ENCODE results near the gene DEFB108B.
"Not testable (repeated sequence)": the region's sequence is repeated elsewhere in the genome, so short reads cannot be mapped to it uniquely, and the experiment has no call there.

Gene DEFB108B, protein sequence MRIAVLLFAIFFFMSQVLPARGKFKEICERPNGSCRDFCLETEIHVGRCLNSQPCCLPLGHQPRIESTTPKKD

DNA sequence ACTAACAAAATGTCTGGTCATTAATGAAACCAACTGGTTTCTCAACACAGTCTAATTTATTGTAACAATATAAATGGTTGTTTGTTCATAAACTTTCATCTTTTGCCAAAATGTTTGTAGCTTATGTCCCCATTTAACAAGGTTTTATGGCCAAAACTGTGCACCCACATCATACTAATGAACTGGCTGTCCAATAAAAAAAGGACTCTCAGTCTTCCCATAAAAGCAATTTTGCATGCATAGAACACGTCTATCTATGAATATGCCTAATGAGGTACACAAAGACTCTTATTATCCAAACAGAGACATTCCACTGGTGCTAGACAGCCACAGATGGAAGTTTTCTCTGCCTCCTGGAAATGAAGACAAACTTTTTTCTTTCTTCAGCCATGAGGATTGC is at the start of gene DEFB108B:
Gene DEFB108B, plus strand, starts transcription at position 390 of the 400 bp plus-strand sequence. Its CDS starts 0 bp downstream, at position 390.
- not testable (repeated sequence) for DNase-seq (ENCODE audit: low read depth)

DNA sequence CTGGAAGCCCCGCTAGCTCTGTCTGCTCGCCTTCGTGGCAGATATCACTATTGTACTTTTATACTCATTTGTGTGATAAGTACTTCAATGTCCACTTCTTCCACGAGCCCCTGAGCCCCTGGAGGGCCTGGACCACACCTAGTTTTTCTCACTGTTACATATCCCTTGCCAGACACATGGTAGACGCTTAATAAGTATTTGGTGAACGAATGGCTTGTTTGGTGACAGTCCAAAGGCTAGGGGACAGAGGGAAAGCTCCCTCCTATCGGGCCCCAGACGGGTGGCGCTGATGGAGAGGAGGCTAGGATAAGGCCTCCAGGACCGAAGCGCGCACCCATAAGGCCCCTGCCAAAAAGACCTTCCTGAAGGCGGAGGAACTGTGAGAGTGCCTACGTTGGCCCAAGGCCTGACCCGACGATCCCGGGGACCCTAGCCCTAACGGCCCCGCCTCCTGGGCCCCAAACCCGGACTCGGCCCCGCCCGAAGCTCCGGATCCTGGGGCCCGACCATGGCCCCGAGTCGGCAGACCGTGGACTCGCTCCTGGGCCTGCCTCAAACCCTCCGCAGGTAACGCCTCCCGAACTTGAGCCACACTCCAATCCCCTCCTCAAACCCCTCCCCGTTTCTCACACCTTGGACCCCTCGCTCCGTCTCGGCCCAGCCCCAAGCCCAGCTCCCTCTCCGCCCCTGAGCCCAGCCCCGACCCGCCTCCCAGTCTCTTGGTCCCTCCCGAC is 46.7 kb upstream of the DEFB108B start:
- DNase-seq (ENCODE audit: low read depth), result not testable (repeated sequence)

DNA sequence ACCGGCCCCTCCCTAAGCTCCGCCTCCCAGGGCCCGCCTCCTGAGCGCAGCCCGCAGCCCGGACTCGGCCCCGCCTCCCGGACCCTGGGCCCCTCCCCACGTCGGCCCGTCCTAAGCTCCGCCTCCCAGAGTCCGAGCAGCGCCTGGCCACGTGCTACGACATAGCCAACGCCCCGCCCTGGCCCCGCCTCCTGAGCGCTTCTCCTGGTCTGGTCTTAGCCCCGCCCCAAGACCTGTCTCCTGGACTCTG is 46.2 kb upstream of the DEFB108B start:
- DNase-seq (ENCODE audit: low read depth), result peak; percentile 96

DNA sequence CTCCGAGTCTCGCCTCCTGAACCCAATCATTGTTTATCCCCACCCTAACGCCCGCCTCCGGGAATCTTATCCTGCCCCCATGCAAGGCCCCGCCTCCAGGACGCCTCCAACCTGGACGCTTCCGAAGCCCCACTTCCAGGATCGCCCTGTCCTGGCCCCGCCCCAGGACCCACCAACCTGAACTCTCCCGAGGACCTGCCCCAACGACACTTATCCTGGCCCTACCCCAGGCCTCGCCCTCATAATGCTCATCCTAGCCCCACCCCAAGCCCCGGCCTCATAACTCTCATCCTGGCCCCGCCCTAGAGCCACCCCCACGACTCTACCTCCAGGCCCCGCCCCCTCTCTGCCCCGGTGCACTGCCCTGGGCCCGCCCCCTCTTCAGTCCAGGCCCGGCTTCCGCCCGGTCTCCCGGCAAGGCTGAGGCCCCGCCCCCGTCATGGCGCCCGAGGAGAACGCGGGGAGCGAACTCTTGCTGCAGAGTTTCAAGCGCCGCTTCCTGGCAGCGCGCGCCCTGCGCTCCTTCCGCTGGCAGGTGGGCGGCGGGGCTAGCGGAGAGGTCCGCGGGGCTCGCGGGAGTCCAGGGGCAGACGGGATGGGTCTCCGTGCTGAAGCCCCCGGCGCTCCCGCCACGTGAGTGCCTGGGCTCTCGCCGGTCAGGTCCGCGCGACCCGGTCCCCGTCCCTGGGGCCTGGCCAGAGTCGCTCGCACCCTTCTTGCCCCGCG is 45.7 kb upstream of the DEFB108B start:
- DNase-seq (ENCODE audit: low read depth), result peak; percentile 93

DNA sequence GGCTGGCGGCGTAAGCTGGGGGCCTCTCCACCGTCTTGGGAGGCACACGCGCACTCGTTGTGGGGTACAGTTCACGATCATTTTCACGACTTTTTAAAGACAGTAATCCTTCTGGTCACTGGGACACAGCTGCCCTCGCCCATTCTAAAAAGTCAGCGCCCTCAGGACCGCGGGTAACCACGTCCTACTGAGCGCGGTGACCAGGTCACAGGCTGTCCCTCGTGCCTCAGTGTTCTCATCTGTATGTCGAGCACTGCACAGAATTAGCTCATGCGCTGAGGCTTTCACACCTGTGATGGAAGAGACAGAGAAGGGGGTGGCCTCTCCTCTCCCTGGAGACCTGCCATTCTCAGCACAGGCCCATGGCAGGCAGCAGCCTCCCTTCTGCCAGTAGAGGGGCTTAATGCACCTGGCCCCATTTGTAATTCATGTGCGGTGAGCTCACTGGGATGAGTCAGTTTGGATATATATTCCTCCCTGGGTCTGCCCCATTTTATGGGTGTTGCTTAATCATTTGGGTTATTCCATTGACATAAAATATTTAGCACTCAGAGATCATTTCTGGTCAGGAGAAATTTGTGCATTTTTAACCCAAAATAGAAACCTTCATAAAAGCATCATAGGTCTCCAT is 45.1 kb upstream of the DEFB108B start:
- not testable (repeated sequence) for DNase-seq (ENCODE audit: low read depth)

DNA sequence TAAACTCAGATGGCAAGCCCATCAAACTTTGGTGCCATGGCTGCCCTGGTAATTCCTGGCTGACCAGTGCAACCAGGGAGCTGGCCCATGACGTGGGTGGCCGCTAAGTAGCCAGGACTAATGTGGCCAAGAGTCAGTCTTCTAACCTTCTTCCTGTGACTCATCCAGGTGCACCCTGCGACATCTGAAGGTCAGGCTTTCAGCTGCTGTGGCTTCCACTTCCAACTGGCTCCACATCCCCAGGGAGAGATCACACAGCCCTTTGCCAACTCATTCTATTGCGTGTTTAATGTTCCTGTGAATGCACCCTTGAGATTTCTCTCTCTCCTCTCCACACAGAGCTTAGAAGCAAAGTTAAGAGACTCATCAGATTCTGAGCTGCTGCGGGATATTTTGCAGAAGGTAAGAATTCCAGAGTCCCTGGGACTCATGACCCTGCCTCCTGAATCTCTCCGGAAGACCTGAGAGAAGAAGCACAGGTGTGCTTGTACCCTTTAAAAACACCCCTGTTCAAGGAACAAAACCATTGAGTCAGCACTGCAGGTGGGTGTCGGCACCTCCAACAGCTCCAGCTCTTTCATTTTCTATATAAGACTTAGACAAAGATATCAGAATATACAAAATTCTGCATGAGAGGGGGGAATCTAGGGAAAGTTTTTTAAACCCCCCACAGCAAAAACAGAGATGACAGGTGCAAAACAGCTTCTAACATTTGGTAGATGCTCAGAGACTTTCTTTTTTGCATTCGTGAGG is 43.4 kb upstream of the DEFB108B start:
- DNase-seq (ENCODE audit: low read depth), result not testable (repeated sequence)

DNA sequence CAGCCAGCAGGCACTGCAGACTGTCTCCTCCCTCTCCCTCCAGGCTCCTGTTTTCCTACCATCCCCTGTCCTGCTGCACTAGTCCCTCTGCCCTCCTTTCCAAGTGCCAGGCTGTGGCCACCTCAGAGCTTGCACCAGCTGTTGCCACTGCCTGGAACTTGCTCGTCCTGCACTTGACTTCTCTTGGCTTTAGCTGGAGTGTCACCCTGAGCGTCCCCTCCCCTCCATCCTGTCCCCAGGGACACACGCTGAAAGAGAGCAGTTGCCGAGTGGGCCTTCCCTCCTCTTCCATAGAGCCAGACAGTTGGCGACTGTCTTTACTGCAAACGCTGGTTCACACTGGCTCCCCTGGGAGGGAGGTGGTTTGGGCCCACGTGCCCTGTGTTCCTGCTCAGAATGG is 41.9 kb upstream of the DEFB108B start:
- DNase-seq (ENCODE audit: low read depth), result not testable (repeated sequence)

DNA sequence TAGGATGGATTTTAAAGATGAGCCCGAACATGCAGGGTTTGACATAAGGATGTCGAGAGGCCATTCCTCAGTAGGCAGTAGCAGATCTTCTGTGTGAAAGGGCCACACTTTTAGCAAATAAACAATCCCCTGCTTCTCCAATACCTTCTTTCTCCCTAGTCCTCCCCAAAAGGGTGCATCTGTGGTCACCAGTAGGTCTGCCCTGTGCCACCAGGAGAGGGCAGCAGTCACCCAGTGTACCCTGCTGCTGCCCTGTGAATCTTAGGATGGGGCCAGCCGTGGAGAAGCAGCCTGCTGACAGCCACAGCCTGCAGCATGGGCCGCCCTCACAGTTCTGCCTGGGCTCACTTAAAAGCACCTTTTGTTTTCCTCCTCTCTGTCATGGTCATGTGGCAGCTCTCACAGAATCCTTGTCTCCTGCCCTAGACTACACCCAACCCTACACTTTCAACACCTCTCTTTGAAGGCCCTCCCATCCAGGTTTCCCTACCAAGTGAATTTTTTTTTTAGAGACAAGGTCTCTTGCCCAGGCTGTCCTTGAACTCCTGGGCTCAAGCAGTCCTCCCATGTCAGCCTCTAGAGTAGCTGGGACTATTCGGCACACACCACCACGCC is 40.3 kb upstream of the DEFB108B start:
- peak; percentile 23 for DNase-seq (ENCODE audit: low read depth)

DNA sequence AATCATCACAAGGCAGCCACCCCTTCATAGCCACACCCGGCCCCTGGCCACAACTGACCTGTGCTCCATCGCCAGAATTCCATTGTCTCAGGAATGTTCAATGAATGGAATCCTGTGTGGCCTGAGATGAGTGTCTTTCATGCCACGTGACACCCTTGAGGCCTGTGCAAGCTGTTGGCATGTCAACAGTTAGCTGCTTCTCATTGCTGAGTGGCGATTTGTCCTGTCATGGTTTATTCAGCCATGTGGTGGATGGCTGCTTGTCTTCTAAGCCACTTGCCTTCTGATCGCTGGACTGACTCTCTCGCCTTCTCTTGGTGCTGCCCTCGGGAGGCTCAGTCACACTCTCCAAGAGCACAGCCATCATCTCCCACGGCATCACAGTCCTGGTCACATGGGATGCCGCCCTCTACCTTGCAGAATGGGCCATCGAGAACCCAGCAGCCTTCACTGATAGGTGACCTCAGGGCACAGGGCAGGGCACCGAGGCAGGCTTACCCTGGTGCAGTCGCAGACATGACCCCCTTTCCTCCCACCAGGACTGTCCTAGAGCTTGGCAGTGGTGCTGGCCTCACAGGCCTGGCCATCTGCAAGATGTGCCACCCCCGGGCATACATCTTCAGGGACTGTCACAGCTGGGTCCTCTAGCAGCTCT is 38.5 kb upstream of the DEFB108B start:
- DNase-seq (ENCODE audit: low read depth), result not testable (repeated sequence)

DNA sequence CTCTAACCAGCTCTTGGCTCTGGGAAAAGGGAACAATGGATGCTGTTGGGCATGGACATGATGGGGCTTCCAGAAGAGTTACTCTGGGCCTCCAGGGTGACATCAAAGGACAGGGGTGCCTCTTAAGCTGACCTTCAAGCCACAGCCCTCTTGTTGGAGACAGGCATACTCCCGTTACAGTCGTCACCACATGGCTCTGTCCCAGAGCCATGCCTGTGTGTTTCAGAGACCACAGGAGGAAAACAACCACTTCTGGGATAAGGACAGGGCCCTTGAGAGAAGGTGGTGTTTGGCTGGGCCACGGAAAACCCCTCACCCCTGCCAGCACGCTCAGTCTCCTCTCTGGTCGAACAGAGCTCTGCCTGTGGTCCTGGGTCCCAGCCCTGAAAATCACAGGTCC is 37.8 kb upstream of the DEFB108B start:
- DNase-seq (ENCODE audit: low read depth), result not testable (repeated sequence)

DNA sequence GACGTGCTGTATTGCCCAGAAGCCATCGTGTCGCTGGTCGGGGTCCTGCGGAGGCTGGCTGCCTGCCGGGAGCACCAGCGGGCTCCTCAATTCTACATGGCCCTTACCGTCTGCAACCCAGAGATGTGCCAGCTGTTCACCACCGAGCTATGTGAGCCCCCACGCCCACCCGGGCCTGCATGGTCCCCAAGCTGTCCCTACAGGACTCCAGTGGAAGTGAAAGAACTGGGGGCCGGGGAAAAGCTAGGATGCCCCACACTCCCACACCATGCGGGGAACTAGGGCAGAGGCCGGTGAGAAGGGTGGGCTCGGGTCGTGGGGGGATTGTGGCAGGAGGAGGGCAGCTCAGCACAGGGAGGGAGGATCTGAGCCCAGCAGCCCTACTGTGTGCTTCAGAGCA is 37.0 kb upstream of the DEFB108B start:
- not testable (repeated sequence) for DNase-seq (ENCODE audit: low read depth)

DNA sequence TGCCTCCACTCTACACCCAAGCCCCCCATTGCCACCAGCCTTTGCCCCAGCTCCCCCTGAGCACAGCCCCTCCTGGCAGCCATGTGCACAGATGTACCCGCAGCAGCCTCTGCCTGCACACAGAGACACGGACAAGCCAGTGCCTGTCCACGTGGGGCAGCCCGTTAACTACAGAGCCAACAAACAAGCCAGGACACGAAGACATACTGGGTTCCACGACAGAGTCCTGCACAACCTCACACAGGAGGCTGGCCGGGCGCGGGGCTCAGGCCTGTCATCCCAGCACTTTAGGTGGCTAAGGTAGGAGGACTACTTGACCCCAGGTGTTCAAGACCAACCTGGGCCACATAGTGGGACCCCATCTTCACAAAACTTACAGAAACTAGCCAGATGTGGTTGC is 36.2 kb upstream of the DEFB108B start:
- DNase-seq (ENCODE audit: low read depth), result not testable (repeated sequence)

DNA sequence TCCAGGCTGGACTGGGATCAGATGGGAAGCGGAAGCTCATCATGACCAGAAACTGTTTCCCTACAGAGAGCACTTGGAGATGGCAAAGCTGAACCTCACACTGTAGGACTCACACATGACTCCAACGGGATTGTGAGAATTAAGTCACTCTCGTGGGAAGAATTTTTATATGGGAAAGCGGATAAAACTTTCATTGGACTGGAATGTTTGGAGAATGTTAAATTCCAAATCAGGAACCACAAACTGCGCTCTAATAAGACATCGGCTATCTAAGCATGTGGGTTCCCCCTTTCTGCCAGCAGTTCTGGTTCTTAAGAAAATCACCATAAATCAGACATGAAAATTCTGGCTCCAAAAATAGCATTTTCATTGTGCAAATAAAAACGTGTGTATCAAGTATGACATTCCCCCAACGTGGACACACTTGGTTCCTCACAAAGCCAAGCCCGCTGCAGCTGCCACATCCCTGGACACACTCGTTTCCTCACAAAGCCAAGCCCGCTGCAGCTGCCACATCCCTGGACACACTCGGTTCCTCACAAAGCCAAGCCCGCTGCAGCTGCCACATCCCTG is 33.4 kb upstream of the DEFB108B start:
- not testable (repeated sequence) for DNase-seq (ENCODE audit: low read depth)

DNA sequence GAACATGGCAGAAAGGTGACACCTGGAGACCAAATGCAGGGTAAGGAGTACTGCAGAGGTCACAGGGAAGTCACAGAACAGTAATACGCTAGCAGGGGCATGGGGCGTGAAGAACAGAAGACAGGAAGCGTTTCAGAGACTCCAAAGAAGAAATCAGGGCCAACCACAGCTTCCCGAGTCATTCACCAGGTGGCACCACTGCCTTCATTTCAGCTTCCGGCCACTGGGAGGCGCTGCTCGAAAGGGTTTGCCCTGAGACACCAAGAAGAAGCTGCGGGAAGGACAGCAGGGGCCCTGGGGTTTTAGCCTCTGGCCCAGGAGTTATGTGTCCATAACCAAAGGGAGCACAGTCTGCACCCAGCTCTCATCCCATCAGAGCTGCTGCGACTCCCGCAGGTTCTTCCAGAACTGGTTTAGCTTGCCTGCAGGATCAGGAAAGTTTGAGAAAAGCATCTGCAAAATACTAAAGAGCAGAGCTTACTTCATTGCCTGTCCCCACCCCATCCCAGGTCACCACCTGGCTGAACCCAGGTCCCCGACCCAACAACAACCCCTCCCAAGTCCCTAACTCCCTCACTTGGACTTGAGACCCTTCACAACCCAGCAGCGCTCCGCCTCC is 32.6 kb upstream of the DEFB108B start:
- peak; percentile 56 for DNase-seq (ENCODE audit: low read depth)

DNA sequence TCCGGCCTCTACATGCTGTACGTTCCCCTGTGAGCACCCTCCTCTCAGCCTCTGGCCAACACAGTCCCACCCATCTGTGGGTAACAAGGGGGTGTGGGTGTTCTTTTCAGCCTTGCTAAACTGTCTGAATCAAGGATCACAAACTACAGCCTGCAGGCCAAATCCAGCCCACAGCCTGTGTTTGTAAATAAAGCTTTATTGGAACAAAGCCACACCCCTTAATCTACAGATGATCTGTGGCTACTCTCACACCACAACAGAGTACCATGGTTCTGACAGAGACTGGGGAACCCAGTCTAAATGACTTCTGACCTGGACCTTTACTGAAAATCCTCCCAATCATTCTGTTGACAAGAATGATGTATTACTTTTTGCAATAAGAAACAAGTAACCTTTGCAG is 32.0 kb upstream of the DEFB108B start:
- not testable (repeated sequence) for DNase-seq (ENCODE audit: low read depth)

DNA sequence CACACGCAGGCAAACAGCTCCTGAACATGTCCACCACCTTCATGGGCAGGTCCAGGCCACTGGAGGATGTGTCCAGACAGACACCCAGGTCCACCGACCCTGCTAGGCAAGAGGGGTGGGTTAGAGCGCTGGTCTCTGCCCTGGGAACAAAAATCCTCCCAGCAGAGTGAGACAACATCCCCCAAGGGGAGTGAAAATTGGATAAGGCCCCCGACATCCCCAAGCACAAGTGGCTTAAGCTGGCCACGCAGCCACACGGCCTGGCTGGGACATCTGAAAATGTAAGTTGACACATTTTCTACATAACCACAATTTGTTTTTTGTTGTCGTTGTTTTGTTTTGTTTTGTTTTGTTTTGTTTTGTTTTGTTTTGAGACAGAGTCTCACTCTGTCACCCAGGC is 30.1 kb upstream of the DEFB108B start:
- not testable (repeated sequence) for DNase-seq (ENCODE audit: low read depth)

DNA sequence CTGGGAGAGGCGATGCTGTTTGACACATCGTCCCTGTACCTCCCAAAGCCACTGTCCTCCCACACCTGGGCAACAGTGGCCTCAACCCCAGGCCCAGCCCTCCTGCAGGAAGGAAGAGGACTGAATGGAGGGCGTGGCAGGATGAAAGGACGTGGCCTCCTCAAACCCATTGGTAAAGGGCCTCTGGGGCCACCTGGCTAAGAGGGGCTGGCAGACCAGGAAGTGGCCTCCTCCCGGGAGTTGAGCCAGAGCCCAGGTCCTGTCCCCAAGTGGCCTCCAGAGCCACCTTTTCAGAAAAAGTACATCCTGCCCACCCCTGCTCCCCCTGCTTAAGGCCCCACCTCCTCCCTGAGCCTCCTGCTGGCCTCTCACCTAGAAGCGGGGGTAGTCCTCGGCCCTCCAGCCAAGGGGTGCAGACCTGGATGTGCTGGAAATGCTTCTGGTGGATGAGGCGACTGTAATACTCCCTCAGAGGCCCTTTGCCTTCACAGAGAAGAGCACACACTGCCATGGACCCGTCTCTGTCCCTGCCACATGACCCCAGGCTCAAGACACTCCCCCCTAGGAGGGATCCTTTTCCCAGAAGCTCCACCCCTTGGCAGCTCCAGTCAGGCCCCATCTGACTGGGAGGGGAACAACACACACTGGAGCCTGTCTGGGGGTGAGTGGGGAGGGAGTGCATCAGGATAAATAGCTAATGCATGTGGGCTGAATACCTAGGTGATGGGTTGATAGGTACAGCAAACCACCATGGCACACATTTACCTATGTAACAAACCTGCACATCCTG is 28.6 kb upstream of the DEFB108B start:
- not testable (repeated sequence) for DNase-seq (ENCODE audit: low read depth)

DNA sequence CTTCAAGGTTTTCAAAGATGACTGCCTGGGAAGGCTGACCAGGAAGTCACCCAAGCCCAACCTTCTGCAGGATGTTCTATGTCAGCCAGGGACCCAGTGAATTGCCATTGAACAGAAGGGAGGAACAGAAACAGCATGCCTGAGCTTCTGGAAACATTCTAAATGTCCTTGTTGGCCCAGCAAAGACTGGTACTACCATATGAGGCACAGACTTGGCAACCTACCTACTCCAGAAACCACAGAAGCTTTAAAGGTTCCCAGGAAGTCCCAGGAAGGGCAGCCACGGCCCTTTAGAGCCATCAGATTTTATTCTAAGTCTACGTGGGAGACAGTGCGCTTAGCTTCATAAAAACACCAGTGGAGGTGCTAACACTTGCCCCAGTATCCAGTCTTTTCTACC is 20.5 kb upstream of the DEFB108B start:
- DNase-seq (ENCODE audit: low read depth), result not testable (repeated sequence)

DNA sequence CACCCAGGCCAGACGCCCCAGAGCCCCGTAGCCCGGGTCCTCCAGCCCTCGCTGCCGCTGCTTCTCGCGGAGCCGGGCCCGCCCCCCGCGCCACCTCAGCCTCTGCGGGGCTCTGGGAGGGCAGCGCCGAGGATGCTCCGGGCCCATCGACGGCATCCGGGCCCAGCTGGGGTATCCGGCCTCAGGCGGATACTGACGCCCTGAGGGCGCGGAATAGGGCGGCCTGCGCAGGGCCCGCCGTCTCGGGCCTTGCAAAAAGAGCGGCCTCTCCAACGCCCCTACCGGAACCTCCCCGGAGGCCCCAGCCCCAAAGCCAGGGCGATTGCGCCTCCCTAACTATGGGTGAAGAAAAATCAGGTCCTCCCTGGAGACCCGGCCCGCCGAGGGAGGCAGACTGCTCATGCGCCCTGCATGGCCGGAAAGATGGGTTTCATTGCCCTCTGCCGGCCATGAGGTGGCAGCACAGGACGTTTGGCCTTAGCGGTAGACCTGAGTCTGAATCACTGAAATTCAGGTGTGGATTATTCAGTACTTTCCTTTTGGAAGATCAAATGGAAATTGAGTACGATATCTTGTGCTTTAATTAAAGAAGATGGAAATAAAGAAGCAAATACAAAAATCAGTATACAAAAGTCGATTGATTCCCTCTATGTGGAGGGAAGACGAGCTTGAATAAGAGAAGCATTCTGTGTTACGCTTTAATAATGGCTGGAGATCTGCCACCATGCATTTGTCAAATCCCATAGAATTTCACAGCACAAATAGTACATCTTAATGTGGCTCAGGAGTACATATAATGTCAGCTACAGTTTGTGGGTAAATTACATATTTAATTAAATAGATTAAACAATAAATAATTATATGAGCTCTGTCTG is 19.3 kb upstream of the DEFB108B start:
- peak; percentile 71 for DNase-seq (ENCODE audit: low read depth)

Data from T-helper 22 cell (primary cell).